HepG2 (cell line): ENCODE measurements around the gene TRIM54. TPM values are rescaled to one million over a fixed set of nuclear protein-coding genes. Genes with fewer than 3 reads are reported as not detected.

ENCODE experiments used
- GRHL1 ChIP-seq: sonication (generic); formaldehyde crosslinking; conservative IDR thresholded peaks from 2 replicates; pipeline ENCODE4 v1.8.0; 2022; ENCODE audit warnings: missing genetic modification reagents
- KLF13 ChIP-seq: sonication (generic); formaldehyde crosslinking; IDR thresholded peaks from 2 replicates; pipeline ENCODE4 v1.4.0; 2020; ENCODE audit warnings: mild to moderate bottlenecking, missing genetic modification reagents
- NBN ChIP-seq: fragments of 450-650 bp; conservative IDR thresholded peaks from 2 replicates; pipeline ENCODE4 v1.6.1; 2017
- NFATC3 ChIP-seq: sonication (generic); formaldehyde crosslinking; IDR thresholded peaks from 2 replicates; pipeline ENCODE4 v1.5.1; 2020; ENCODE audit warnings: mild to moderate bottlenecking, missing genetic modification reagents
- PHF20 ChIP-seq: sonication (generic); formaldehyde crosslinking; IDR thresholded peaks from 2 replicates; pipeline ENCODE4 v1.5.0; 2020; ENCODE audit warnings: mild to moderate bottlenecking, missing genetic modification reagents
- ZFP41 ChIP-seq: sonication (generic); formaldehyde crosslinking; IDR thresholded peaks from 2 replicates; pipeline ENCODE4 v1.4.0; 2020; ENCODE audit warnings: mild to moderate bottlenecking, missing genetic modification reagents, borderline replicate concordance
- ZFX ChIP-seq: sonication (generic); formaldehyde crosslinking; IDR thresholded peaks from 2 replicates; pipeline ENCODE4 v1.4.0; 2020; ENCODE audit warnings: mild to moderate bottlenecking, low read depth, missing genetic modification reagents, moderate library complexity
- polyA plus RNA-seq, 8 experiments: library from polyadenylated mRNA; depleted of rRNA in 3 of 8; stranded (reverse) in 7 of 8; unstranded in 1 of 8; fragments of >200 nt; fragmentation: Illumina TruSeq in 4 of 8; extraction: Trizol in 4 of 8; gene quantifications; 2 replicates each; pipeline versions ENCODE4 v1.2.1 to v1.2.3, GENCODE V29; 2011 to 2016; ENCODE audit warnings: low read depth in 4 of 8, missing spikeins in 1 of 8, mixed read lengths in 1 of 8; ENCODE audit not compliant: insufficient read depth in 1 of 8
- total RNA-seq, 5 experiments: library from RNA; depleted of rRNA; stranded (reverse); fragments of >200 nt; fragmentation: Illumina TruSeq; extraction: Trizol; gene quantifications; 2 replicates each; pipeline ENCODE4 v1.2.3, GENCODE V29; 2016; ENCODE audit warnings: low read depth in 1 of 5
- TF ChIP-seq, protein P1 (sequence below): sonication (generic); formaldehyde crosslinking; IDR thresholded peaks from 2 replicates; pipeline ENCODE4 v1.5.1; 2020; ENCODE audit warnings: mild to moderate bottlenecking, missing genetic modification reagents, moderate library complexity

The TRIM54 gene
- total and polyA plus RNA-seq, 2 of the 13 experiments (the other 11 are each of a cell fraction or from before 2014, with no cell fraction given) = 0.07 to 0.13 TPM

DNA sequence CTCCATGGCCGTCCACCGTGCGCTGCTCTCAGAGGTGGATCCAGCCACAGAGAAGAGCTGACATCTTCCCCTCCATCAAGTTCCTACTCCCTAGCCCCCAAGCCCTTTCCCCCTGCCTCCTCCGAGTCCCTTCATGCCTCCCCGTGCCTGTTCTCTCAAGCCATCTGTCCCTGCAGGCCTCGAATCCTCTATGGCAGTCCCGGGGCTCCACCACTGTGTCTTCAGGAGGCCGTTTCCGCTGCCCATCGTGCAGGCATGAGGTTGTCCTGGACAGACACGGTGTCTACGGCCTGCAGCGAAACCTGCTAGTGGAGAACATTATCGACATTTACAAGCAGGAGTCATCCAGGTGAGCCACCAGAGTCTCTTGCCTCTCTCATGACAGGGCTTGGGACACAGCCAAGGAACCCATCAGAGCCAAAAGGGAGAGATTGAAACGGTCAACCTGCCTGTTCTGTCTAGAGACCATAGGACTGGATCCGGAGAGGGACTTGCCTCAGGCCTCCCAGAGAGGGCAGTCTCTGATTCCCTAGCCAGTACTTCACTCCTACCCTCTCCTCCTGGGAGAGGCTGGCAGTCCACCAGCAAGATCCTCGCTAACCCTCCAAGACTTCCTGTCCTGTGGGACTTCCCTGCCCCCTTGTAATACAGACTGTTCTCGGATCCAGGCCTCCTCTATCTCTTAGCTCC, 16.3 kb downstream of the TRIM54 start (continued):
- TF ChIP-seq, protein P1, sequence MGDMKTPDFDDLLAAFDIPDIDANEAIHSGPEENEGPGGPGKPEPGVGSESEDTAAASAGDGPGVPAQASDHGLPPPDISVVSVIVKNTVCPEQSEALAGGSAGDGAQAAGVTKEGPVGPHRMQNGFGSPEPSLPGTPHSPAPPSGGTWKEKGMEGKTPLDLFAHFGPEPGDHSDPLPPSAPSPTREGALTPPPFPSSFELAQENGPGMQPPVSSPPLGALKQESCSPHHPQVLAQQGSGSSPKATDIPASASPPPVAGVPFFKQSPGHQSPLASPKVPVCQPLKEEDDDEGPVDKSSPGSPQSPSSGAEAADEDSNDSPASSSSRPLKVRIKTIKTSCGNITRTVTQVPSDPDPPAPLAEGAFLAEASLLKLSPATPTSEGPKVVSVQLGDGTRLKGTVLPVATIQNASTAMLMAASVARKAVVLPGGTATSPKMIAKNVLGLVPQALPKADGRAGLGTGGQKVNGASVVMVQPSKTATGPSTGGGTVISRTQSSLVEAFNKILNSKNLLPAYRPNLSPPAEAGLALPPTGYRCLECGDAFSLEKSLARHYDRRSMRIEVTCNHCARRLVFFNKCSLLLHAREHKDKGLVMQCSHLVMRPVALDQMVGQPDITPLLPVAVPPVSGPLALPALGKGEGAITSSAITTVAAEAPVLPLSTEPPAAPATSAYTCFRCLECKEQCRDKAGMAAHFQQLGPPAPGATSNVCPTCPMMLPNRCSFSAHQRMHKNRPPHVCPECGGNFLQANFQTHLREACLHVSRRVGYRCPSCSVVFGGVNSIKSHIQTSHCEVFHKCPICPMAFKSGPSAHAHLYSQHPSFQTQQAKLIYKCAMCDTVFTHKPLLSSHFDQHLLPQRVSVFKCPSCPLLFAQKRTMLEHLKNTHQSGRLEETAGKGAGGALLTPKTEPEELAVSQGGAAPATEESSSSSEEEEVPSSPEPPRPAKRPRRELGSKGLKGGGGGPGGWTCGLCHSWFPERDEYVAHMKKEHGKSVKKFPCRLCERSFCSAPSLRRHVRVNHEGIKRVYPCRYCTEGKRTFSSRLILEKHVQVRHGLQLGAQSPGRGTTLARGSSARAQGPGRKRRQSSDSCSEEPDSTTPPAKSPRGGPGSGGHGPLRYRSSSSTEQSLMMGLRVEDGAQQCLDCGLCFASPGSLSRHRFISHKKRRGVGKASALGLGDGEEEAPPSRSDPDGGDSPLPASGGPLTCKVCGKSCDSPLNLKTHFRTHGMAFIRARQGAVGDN (CRISPR knock-in tag) = peak; percentile 45
- no peak for TF ChIP-seq PHF20 (CRISPR knock-in tag)
- no peak for TF ChIP-seq NFATC3
- TF ChIP-seq ZFP41 (CRISPR knock-in tag) = no peak
- no peak for TF ChIP-seq GRHL1 (CRISPR knock-in tag)
- TF ChIP-seq ZFX (CRISPR knock-in tag) = 0 out of 2 replicates have a peak, but pooled peaks have one; percentile 32
- 0 out of 2 replicates have a peak, but pooled peaks have one; percentile 47 for TF ChIP-seq KLF13 (CRISPR knock-in tag)
- no peak for TF ChIP-seq NBN
